ENCODE data around the gene RBM42. TPM values are rescaled to one million over a fixed set of nuclear protein-coding genes. Genes with fewer than 3 reads are reported as not detected.

Gene RBM42
- polyA plus RNA-seq, 1 donor: 50.8 TPM

Other genes with a start within 250 kb of the RBM42 start
- 0.78 TPM for gene FFAR2, start 180.8 kb upstream of the RBM42 start, polyA plus RNA-seq (ENCODE audit: insufficient read length)
- 0.52 TPM for gene KRTDAP, start 138.6 kb upstream of the RBM42 start, polyA plus RNA-seq (ENCODE audit: insufficient read length)
- 92.0 TPM for gene DMKN, start 115.4 kb upstream of the RBM42 start, polyA plus RNA-seq (ENCODE audit: insufficient read length)
- gene SBSN, start 100.7 kb upstream of the RBM42 start, polyA plus RNA-seq (ENCODE audit: insufficient read length): not detected
- not detected for gene GAPDHS, start 95.6 kb upstream of the RBM42 start, polyA plus RNA-seq (ENCODE audit: insufficient read length)
- gene TMEM147, start 83.4 kb upstream of the RBM42 start, polyA plus RNA-seq (ENCODE audit: insufficient read length): 81.5 TPM
- gene ATP4A, start 65.4 kb upstream of the RBM42 start, polyA plus RNA-seq (ENCODE audit: insufficient read length): not detected
- not detected for gene PMIS2, start 42.9 kb upstream of the RBM42 start, polyA plus RNA-seq (ENCODE audit: insufficient read length)
- 30.1 TPM for gene HAUS5, start 16.3 kb upstream of the RBM42 start, polyA plus RNA-seq (ENCODE audit: insufficient read length)
- gene ETV2, start 12.7 kb downstream of the RBM42 start, polyA plus RNA-seq (ENCODE audit: insufficient read length): 0.60 TPM
- 300 TPM for gene COX6B1, start 19.3 kb downstream of the RBM42 start, polyA plus RNA-seq (ENCODE audit: insufficient read length)
- gene UPK1A, start 37.5 kb downstream of the RBM42 start, polyA plus RNA-seq (ENCODE audit: insufficient read length): 13.1 TPM
- 0.32 TPM for gene ZBTB32, start 75.5 kb downstream of the RBM42 start, polyA plus RNA-seq (ENCODE audit: insufficient read length)
- gene KMT2B, start 89.0 kb downstream of the RBM42 start, polyA plus RNA-seq (ENCODE audit: insufficient read length): 34.5 TPM
- gene IGFLR1, start 113.4 kb downstream of the RBM42 start, polyA plus RNA-seq (ENCODE audit: insufficient read length): 4.9 TPM
- gene U2AF1L4, start 116.4 kb downstream of the RBM42 start, polyA plus RNA-seq (ENCODE audit: insufficient read length): 19.0 TPM
- gene PSENEN, start 116.6 kb downstream of the RBM42 start, polyA plus RNA-seq (ENCODE audit: insufficient read length): 54.4 TPM
- 8.8 TPM for gene LIN37, start 119.5 kb downstream of the RBM42 start, polyA plus RNA-seq (ENCODE audit: insufficient read length)
- gene HSPB6, start 128.0 kb downstream of the RBM42 start, polyA plus RNA-seq (ENCODE audit: insufficient read length): 19.7 TPM
- gene PROSER3, start 129.1 kb downstream of the RBM42 start, polyA plus RNA-seq (ENCODE audit: insufficient read length): 26.5 TPM
- 27.3 TPM for gene ARHGAP33, start 146.5 kb downstream of the RBM42 start, polyA plus RNA-seq (ENCODE audit: insufficient read length)
- gene PRODH2, start 183.8 kb downstream of the RBM42 start, polyA plus RNA-seq (ENCODE audit: insufficient read length): 39.3 TPM
- gene NPHS1, start 223.5 kb downstream of the RBM42 start, polyA plus RNA-seq (ENCODE audit: insufficient read length): 123 TPM
- 9.0 TPM for gene KIRREL2, start 227.9 kb downstream of the RBM42 start, polyA plus RNA-seq (ENCODE audit: insufficient read length)
- gene APLP1, start 239.5 kb downstream of the RBM42 start, polyA plus RNA-seq (ENCODE audit: insufficient read length): 25.0 TPM

Measured in left kidney (tissue), 1 donor.